HG03066 (cell line): ENCODE results near the gene CEACAM6.
"Not testable (repeated sequence)": the region's sequence is repeated elsewhere in the genome, so short reads cannot be mapped to it uniquely, and the experiment has no call there.

Experiments used
- ATAC-seq: cut with Tn5 transposase; IDR thresholded peaks from one replicate; pipeline ENCODE4 v1.9.1; 2021; ENCODE audit warnings: low read depth; ENCODE audit not compliant: unreplicated experiment

CEACAM6 gene

GRCh38 chr19:41755328-41755913 lies at the start of gene CEACAM6:
Gene CEACAM6, plus strand, starts transcription at chr19:41755530. Its CDS starts 109 bp downstream, at chr19:41755639.
- ATAC-seq: no peak

- no peak for ATAC-seq
Measured at GRCh38 chr19:41706741-41707501, 48.4 kb upstream of the CEACAM6 start.

- ATAC-seq: no peak
Measured at GRCh38 chr19:41707502-41707812, 47.9 kb upstream of the CEACAM6 start.

GRCh38 chr19:41707871-41708371 lies 47.4 kb upstream of the CEACAM6 start:
- no peak for ATAC-seq

GRCh38 chr19:41708481-41708880 lies 46.8 kb upstream of the CEACAM6 start, which contains the start of gene CEACAM5:
Gene CEACAM5, plus strand, starts transcription at chr19:41708626. Its CDS starts 106 bp downstream, at chr19:41708732.
- ATAC-seq: no peak

- ATAC-seq: not testable (repeated sequence)
Measured at GRCh38 chr19:41709516-41709915, 45.8 kb upstream of the CEACAM6 start.

GRCh38 chr19:41709951-41710645 lies 45.2 kb upstream of the CEACAM6 start:
- ATAC-seq: no peak

- ATAC-seq: no peak
Measured at GRCh38 chr19:41711376-41712261, 43.7 kb upstream of the CEACAM6 start.

- ATAC-seq: no peak
Measured at GRCh38 chr19:41714598-41714997, 40.7 kb upstream of the CEACAM6 start.

GRCh38 chr19:41718761-41719160 lies 36.6 kb upstream of the CEACAM6 start:
- ATAC-seq: no peak

GRCh38 chr19:41720103-41720502 lies 35.2 kb upstream of the CEACAM6 start:
- ATAC-seq: no peak

GRCh38 chr19:41726493-41726892 lies 28.8 kb upstream of the CEACAM6 start:
- no peak for ATAC-seq

- no peak for ATAC-seq
Measured at GRCh38 chr19:41734156-41734555, 21.2 kb upstream of the CEACAM6 start.

GRCh38 chr19:41734585-41734984 lies 20.7 kb upstream of the CEACAM6 start:
- ATAC-seq: no peak

GRCh38 chr19:41735071-41735600 lies 20.2 kb upstream of the CEACAM6 start:
- no peak for ATAC-seq

- no peak for ATAC-seq
Measured at GRCh38 chr19:41739361-41739760, 16.0 kb upstream of the CEACAM6 start.

GRCh38 chr19:41740415-41741243 lies 14.7 kb upstream of the CEACAM6 start:
- no peak for ATAC-seq

GRCh38 chr19:41741244-41741554 lies 14.1 kb upstream of the CEACAM6 start:
- no peak for ATAC-seq

- ATAC-seq: no peak
Measured at GRCh38 chr19:41744850-41745249, 10.5 kb upstream of the CEACAM6 start.

GRCh38 chr19:41745756-41746155 lies 9.6 kb upstream of the CEACAM6 start:
- ATAC-seq: no peak
